ENCODE data around the gene ARHGAP35.
"Not testable (repeated sequence)": the region's sequence is repeated elsewhere in the genome, so short reads cannot be mapped to it uniquely, and the experiment has no call there.

ARHGAP35 gene

DNA sequence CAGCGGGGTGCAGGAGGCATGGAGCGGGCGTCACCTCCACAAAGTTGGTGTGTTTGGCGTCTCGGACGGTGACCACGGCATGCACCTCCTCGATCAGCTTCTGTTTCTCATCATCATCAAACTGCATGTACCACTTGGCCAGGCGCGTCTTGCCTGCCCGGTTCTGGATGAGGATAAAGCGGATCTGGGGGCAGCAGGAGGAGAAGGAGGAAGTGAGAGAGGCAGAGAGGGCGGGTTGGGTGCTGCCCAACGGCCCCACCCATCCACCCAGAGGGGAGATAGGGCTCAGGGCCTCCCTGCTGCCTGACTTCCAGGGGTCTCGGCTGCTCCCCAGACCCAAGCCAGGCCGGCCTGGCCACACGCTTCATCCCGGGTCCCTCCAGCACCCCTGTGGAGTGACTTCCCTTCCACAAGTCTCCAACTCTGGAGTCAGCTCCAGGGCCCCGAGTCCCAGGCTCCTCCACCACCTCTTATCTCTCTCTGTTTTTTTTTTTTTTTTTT lies 14.8 kb upstream of the ARHGAP35 start:
- DNase-seq, result no peak

GRCh38 chr19:46847528-46847927 lies 13.3 kb upstream of the ARHGAP35 start:
- DNase-seq, result no peak

DNA sequence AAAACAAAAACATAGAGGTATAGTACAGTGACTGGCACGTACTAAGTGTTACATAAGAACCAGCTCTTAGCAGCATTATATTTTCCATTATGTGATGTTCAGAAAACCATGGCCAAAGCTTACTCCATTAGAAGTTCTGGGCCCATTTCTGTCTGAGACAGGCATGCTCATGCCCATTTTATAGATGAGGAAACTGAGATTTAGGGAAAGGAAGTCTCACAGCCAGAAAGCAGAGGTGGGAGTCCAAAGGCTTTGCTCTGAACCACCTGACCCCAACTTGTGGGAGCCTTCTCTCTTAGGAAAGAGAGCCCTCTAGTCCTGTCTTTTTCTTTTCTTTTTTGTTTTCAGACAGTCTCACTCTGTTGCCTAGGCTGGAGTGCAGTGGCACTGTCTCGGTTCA lies 12.4 kb upstream of the ARHGAP35 start:
- DNase-seq, result no peak

- DNase-seq, result no peak
Measured at GRCh38 chr19:46849610-46850009, 11.2 kb upstream of the ARHGAP35 start.

DNA sequence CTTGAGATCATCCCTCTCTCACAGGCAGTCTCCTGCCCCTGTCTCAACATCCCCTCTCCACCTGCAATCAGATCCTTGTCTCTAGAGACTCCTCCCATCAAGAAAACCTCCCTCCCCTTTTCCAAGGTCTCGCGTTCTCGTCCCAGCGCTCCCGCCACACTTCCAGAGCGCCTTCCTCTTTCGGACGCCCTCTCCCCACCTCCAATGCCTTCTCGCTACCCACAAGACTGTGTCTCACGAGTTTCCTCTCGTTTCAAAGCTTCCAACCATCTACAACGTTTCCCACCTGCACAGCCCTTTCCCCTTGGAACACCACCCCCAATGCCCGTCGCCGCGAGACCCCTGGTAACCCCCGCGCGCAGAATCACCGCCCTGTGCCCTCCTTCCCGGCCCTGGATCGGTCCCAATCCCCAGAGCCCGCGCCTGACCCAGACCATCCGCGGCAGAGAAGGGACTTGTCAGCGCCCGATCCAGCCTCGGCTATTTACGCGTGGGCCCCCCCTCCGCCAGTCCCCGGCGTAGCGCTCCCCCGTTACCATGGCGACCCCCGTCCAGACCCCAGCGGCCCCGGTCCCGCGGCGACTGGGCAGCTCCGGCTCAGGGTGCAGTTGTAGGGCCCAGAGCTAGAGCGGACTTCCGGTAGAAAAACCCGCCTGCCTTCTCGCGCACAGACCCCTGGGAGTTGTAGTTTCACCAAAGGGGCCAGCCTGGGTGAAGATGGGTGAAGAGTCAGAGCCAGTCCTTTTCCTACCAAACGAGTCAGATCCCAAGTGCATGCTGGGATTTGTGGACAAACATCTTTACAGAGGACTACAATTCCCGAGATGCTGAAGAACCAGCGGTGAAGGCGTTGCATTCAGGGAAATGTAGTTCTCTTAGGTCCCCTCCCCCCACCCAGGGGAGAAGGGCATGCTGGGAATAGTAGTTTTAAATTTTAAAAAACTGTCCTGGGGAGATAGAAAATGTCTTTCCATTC lies 10.3 kb upstream of the ARHGAP35 start, which contains the start of gene AP2S1:
AP2S1 (minus strand) TSS at position 619 of the 976 bp plus-strand sequence; CDS start at position 539, 80 bp downstream.
- DNase-seq, result peak; percentile 97

DNA sequence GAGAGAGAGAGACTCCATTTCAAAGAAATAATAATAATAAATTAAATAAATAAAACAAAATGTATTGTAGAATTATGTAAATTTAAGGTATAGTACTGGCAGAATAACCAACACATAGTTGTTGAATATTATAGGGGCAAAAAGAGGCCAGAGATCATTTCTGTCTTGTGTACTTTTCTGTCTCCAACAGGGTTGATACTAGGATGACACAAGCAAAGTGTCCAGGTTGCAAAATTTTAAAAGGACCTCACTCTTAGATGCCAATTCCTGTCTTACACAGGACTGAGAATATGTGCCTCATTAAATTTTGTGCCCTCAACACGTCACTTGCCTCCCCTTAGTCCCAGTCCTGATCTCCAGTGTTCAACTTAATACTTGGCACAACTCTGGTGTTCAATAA lies 8.0 kb upstream of the ARHGAP35 start:
- DNase-seq, result no peak

GRCh38 chr19:46854698-46855097 lies 6.1 kb upstream of the ARHGAP35 start:
- DNase-seq, result not testable (repeated sequence)

GRCh38 chr19:46856062-46857022 lies 4.5 kb upstream of the ARHGAP35 start:
- peak; percentile 93 for DNase-seq

GRCh38 chr19:46859637-46860124 lies 1.1 kb upstream of the ARHGAP35 start:
- DNase-seq, result no peak

DNA sequence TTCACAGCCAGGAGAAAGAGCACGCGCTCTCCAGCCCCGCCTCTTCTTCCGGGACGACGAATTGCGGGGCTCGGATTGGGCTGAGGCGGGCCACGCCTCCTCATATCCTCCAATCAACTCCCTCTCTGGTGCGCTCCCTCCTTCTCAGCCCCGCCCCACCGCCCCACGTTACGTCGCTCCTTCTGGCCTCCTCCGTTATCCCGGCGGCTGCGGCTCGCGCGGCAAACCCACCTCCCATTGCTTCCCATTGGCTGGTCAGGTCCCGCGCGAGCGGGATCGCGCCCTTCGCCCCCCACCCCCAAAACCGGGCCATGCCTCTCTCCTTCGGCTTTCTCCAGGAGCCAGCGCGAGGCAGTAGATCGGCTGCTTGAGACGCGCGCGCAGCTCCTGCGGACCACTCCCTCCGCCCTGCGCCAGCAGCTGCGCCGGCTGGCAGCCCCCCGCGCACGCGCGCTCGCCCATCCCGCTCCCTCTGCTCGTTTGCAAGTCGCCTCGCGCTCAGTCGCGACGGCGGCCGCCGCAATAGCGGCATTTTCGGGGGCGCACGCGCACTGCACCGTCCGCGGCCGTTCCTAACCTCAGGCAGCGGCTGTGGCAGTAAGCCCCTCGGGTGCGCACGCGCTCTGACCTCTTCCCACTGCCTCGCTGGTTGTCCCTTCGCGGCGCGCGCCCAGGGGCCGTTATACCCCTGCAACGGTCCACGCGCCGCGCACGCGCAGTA lies 512 bp upstream of the ARHGAP35 start:
- peak; percentile 95 for DNase-seq

GRCh38 chr19:46861691-46862502 lies 1.1 kb downstream of the ARHGAP35 start:
- DNase-seq, result no peak

GRCh38 chr19:46862503-46862834 lies 1.7 kb downstream of the ARHGAP35 start:
- DNase-seq, result no peak

DNA sequence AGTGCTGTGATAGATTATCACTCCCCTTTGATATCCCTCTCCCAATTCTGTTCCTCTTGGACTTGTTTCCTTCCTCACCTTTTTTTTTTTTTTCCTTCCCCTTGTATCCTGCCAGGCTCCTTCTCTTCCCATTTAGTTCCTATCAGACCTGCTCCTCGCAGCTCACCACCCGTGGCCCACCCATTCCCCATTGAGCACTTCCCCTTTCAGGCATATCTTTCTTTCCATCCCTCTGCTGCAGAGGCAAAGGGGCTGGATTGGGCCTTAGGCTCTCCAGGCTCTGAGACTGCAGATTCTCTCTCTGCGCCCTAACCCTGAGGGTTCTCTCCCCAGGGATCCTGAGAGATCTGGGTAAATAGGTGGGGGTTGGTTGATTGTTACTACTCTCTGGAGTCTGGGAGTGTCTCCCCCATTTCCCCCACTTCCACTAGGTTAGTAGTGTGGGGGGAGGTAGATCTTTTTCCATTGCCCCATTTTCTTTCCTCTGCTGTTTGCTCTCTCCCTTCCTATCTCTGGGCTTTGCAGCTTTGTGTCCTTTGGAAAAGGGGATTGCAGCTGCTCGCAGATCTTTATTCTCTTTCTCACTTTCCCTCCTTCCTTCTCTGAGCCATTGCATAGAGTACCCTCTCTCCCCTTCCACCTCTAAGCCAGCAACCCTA lies 2.3 kb downstream of the ARHGAP35 start:
- no peak for DNase-seq

- no peak for DNase-seq
Measured at GRCh38 chr19:46863818-46864629, 3.2 kb downstream of the ARHGAP35 start.

- DNase-seq, result no peak
Measured at GRCh38 chr19:46866407-46867136, 5.8 kb downstream of the ARHGAP35 start.

- DNase-seq, result no peak
Measured at GRCh38 chr19:46867170-46867569, 6.4 kb downstream of the ARHGAP35 start.

- no peak for DNase-seq
Measured at GRCh38 chr19:46868025-46868802, 7.4 kb downstream of the ARHGAP35 start.

DNA sequence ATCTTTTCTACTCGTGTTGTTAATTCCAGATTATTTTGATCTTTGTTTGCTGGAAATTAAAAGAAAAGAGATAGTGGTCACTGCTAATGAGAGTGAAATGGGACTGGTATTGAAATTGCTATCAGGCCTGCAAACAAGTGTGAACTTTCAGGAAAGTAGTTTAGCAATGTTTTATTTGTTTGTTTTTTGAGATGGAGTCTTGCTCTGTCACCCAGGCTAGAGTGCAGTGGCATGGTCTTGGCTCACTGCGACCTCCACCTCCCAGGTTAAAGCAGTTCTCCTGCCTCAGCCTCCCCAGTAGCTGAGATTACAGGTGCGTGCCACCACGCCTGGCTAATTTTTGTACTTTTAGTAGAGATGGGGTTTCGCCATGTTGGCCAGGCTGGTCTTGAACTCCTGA lies 10.4 kb downstream of the ARHGAP35 start:
- not testable (repeated sequence) for DNase-seq

All from CD4-positive, alpha-beta T cell treated with Interleukin-10 for 1 hour (primary cell).